DOHH2 (cell line): ENCODE data around the gene CLEC20A.

Experiments
- EZH2phosphoT487 ChIP-seq: fragments of 200-600 bp; sonication (generic); IDR thresholded peaks from 2 replicates; pipeline ENCODE4 v1.6.1; 2017; ENCODE audit warnings: borderline replicate concordance, mild to moderate bottlenecking, antibody characterized with exemption, low read length, moderate library complexity, mixed read lengths
- TF ChIP-seq, protein P1 (sequence below): fragments of 200-600 bp; sonication (generic); IDR thresholded peaks from one replicate; pipeline ENCODE4 v1.5.1; 2014; ENCODE audit warnings: antibody characterized with exemption, mild to moderate bottlenecking, low read depth, low read length; ENCODE audit not compliant: poor library complexity, severe bottlenecking

DNA sequence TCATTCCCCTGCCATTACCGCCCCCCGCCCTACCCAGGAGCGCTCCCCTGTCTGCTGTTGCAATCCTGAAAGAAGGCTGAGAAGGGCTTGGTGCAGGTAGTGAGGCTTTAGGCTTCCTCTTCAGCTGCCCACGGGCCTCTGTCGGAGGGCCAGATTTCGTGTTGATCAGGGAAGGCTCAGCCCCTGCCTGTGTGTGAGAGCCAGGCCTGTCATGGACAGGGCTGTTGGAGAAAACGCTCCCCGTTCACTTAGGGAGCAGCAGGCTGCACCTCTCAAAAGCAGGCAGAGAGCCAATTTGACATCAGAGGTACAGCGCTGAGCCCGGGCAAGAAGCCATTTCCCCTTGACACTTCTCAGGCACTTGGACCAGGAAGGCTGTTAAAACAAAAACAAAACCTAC is 35.1 kb upstream of the CLEC20A start:
- TF ChIP-seq, protein P1, sequence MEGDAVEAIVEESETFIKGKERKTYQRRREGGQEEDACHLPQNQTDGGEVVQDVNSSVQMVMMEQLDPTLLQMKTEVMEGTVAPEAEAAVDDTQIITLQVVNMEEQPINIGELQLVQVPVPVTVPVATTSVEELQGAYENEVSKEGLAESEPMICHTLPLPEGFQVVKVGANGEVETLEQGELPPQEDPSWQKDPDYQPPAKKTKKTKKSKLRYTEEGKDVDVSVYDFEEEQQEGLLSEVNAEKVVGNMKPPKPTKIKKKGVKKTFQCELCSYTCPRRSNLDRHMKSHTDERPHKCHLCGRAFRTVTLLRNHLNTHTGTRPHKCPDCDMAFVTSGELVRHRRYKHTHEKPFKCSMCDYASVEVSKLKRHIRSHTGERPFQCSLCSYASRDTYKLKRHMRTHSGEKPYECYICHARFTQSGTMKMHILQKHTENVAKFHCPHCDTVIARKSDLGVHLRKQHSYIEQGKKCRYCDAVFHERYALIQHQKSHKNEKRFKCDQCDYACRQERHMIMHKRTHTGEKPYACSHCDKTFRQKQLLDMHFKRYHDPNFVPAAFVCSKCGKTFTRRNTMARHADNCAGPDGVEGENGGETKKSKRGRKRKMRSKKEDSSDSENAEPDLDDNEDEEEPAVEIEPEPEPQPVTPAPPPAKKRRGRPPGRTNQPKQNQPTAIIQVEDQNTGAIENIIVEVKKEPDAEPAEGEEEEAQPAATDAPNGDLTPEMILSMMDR, result no peak
- no peak for TF ChIP-seq EZH2phosphoT487
